G401.6 (cell line): ENCODE data around the gene PTER.

ENCODE experiments used
- FAIRE-seq: peaks from 2 replicates; lab custom pipeline; 2012; peaks lifted over from hg19 to GRCh38; lab: Jason Lieb, UNC

The PTER gene, protein sequence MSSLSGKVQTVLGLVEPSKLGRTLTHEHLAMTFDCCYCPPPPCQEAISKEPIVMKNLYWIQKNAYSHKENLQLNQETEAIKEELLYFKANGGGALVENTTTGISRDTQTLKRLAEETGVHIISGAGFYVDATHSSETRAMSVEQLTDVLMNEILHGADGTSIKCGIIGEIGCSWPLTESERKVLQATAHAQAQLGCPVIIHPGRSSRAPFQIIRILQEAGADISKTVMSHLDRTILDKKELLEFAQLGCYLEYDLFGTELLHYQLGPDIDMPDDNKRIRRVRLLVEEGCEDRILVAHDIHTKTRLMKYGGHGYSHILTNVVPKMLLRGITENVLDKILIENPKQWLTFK

DNA sequence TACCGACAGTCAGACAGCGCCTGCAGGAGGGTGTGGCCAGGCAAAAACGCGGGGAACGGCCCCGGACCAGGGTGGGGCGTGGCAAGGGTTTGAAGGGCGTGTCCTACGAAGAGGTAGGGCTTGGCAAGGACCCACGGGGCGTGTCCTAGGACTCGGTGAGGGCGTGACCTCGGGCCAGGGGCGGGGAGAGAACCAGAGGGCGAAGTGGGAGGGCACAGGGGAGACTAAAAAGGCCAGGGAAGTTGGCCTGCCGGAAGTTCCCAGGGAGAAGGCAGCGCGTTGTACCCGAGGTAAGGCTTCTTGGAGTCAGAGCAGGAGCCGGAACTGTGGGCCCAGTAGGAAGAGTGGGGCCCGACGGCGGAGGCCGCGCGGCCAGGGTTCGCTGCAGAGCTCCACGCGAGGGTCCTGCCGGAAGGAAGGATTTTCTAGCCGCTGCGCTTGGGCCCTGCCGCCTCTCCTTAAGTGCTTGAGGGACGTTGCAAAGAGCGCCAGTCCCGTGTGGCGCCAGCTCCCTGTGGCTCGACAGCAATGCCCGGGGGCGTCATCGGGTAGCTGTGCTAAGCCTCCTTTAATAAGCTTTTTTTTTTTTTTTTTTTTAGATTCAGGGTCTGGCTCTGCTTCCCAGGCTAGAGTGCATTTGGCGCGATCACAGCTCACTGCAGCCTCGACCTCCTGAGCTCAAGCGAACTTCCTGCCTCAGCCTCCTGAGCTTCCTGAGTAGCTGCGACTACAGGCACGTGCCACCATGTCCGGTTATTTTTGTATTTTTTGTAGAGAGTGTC, at the start of gene PTER:
Gene PTER, plus strand, starts transcription at position 253 of the 782 bp plus-strand sequence. CDS start 47,375 bp downstream, outside the sequence.
- FAIRE-seq = no peak

DNA sequence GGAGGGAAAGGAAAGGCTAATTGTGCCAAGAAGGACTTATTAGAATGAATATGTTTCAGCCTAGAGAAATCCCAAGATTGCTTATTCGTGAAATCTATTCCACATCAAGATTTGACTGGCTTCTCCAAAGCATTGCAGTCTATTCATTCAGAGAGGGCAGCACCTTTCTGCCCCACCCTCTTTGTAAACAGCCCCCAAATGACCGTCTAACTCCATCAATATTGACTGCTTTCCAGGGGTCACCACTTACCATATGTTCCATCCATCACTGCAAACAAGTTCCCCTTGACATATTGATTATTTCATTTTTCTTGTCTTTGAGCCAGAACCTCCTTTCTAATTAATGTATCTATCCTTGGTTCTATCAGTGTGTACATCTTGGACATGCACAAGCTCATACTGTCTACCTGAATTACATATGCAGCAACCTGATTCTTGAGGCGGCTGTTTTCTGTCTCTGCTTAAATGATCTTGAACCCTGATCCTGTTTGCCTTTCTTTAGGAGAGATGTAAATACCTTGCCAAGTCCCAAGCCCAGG, 44.2 kb upstream of the PTER start:
- FAIRE-seq = no peak

DNA sequence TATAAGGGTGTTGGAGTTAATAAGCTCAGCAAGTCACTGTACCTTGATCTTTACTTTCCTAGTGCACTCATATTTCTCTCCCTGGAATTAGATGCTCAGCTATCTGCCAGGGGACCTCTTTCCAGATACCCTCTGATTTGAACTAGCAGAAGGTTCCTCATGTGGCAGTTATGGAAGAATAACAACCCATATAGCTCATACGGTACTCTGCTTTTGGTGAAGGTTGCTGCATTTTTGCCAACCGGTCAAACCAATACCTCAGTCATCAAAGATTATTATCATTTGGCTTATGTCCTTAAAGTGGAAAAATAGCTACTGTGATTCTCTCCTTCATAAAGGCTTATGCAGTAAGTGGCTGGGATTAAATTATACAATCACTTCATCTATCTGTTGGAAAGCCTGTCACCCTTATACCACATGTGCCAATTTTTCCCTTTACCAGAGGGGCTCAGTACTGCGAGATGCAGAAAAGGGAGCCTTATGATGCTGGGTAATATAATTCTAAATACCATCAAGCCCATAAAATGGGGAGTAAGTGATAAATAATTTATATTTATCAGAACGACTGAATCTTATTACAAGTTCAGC, 43.4 kb upstream of the PTER start:
- no peak for FAIRE-seq

DNA sequence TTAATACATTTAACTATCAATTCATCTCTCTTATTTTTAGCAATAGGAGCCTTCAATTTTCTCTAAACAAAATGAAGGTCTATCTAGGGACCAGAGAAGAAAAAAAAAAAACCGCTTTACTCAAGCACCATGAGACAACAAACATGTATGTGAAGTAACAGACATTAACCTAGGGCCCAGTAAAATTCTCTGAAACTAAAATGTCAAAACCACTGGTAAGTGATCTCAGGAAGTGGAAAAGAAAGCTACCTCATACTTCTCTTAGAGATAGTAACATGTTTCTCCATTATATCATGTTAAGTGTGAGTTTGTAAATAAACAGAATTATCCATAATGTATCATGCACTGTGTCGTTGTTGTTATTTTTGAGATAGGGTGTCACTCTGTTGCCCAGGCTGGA, 35.4 kb upstream of the PTER start:
- no peak for FAIRE-seq

DNA sequence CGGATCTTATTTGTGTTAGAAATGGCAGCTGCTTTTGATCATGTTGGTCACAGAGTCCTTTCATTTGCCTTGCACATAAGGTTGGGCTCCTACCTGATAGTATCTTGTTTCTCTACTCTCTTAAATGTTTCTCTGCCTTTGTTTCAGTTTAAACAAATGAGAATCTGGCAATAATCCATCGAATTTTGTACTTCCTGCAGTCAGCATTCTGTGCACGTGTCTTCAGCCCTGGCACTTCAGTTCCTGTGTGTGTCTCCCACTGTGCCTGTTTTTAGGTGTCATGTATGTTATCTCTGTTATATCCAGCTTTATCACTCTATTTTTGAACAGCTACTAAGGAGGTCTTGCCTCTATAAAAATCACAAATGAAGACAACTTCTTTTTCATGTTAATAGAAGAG, 28.4 kb upstream of the PTER start:
- no peak for FAIRE-seq

DNA sequence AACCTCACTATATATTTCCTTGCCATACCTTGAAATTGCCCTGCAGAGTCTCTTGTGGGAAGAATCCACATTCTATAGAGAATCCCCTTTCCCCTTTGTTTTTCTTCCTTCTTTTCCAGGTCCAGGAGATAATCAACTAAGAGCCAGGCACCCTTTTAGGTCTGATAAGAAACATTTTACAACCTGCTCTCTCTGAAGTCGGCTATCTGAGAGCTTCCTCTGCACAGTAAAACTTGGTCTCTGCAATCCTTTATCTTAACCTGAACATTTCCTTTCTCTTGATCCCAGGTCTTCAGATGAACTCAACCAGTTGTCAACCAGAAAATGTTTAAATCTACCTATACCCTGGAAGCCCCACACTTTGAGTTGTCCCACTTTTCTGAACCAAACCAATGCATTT, 19.5 kb upstream of the PTER start:
- no peak for FAIRE-seq

DNA sequence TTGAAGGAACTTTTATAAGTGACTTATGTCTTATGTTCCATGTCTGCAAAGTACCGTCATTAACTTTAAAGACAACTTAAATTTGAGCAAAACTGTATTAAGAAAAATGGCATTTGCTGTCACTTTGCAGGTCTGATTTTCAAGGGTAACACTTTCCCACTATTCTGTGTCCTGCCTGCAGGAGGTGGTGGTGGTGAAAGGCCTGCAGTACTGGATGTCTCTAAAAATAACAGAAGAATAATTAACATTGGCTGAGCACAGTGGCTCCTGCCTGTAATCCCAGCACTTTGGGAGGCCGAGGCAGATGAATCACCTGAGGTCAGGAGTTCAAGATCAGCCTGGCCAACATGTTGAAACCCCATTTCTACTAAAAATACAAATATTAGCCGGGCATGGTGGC, 13.2 kb upstream of the PTER start:
- no peak for FAIRE-seq

DNA sequence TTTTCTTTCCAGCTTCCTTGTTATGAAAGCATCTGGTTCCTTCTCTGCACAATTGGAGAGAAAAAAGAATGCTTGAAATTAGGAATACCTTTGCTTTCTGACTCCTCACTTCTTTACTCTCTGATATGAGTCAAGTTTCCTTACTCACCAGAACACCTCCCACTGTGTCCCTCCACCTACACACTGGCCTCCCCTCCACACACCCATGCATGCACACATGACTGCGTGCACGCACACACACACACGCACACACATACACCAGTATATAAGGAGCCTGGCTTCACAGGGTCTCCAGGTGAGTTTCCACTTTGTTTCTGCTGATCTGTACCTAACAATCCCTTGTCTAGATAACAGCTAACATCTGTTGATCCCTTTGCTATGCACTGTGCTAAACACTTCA, 11.4 kb upstream of the PTER start:
- no peak for FAIRE-seq

DNA sequence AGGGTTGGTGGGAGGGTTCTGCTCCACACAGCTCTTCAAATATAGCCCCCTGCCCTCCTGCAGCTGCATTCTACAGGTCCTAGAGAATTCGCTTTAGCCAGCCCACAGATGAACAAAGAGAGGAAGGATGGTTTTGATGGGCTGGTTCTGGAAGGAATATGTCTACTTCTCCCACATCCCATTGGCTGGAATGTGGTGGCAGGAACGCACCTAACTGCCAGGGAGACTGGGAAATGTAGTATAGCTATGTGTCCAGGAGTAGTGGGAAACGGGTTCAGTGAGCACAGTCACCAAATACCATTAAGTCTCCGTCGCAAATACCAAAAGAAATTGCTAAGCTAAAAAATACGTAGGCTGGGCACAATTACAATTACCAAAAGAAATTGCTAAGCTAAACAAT, 7.3 kb upstream of the PTER start:
- FAIRE-seq = no peak

DNA sequence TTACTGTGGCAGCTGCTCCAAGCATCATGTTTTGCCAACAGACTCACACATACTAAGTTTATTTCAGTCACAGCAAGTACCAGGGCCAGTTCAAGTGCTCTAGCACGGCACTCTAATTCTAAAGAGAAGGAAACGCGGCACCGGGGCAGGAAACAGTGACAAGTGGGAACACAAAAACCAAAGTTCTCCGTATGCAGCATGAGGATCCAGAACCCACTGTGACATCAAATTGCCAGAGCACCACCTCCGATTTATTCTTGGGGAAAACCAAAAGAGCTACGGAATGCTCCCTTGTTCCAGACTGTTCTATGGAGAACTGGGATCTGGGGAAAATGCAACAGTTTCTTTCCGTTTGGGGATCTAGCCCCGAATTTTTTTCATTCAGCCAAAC, 448 bp upstream of the PTER start:
- no peak for FAIRE-seq

DNA sequence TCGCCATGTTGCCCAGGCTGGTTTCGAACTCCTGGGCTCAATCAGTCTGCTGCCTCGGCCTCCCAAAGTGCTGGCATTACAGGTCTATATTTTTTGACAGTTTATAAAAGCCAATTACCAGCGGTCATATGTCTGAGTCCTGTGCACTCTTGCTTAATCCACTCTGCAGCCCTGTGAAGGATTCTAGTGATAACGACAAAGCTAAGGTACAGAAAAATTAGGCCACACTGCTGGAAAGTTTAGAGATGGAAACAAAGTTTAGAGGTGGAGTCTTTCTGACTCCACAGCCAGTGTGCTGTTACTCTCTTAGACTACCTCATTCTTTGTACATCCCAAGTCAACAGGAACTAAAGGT, 707 bp downstream of the PTER start:
- FAIRE-seq = no peak

DNA sequence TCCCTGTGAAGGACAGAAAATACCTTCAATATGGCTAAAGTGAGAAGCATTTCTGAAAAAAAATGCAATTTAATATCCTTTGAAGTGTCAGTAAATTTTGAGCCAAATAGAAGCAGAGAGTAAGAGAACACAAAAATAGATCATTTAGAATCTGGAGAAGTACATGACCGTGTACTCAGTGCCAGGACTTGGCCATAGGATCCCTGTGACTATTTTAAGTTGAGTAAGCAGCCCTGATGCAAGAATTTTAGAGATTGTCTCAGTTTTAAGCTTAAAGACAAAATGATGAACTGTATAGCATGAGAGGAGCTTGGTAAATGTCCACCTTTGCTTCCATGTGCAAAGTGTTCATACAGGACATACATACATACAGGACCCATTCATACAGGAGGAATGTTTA, 2.5 kb downstream of the PTER start:
- no peak for FAIRE-seq

DNA sequence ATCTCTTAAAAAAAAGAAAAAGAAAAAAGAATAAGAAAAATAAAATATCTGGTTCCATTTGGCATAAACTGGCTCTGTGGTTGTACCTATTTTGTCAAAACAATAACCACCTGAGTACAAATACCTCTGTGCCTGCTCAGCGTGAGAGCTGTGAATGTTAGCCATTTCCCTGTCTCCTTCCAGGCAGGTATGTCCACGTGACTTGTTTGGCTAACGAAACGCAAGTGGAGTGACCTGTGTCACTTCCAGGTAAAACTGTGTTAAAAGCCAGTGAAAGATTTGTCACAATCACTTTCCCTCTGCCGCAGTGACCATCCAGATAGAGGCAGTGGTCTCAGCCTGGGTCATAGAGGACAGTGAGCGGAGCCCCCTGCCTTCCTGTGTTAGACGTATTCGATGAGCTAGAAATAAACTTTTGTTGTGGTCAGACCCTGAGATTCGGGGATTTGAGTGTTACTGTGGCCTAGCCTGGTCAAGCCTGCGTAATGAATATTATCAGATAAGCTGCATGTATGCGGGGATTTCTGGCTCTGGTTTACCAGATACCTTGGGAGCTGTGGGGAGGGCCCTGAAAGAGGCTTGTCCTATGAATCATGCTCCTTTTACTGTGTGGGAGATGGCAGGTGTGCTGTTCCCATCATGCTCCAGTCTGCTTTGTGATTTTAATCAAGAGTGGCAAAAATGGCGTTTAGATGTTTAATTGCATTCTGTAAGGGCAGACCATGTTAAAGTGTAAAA, 3.8 kb downstream of the PTER start:
- FAIRE-seq = no peak

DNA sequence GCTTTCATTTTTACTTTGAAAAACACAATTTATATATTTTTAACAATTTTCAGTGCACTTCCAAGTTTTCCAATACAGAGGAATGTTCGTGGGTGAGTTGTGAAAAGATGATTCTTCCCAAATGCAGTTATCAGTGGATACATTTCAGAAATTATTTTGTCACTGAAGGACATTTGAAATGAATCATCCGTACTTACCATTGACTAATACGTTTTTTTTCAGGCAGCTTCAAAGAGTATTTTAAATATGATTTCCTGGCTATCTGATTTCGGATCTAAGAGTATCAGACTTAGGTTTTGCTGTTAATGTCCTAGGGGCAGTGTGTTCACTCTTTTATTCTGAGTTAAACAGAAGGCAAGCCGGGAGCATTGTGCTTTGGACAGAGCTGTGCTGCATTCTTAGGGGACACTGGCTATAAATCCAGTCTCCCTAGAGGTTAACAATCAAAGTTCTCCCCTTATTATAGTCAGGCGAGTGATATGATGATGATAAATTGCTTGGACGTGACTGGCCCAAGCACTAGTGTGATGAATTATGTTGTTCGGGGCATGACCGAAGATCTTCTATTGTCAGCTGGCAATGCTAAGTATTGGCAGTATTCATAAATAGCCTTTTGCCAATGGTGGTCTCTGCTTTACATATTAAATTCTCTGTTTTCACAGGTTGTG, 4.5 kb downstream of the PTER start:
- FAIRE-seq = no peak

DNA sequence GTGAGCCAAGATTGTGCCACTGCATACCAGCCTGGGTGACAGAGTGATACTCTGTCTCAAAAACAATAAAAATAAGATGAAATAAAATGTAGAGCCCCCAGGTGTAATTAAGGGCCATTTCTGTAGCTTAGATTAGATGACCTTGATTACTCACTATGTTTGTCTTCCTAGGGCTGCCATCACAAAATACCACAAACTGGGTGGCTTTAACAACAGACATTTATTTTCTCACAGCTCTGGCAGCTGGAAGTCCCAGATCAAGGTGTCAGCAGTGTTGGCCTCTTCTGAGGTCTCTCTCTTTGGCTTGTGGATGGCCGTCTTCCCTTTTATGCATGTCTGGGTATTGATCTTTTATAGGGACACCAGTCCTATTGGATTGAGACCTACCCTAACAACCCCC, 6.1 kb downstream of the PTER start:
- no peak for FAIRE-seq

DNA sequence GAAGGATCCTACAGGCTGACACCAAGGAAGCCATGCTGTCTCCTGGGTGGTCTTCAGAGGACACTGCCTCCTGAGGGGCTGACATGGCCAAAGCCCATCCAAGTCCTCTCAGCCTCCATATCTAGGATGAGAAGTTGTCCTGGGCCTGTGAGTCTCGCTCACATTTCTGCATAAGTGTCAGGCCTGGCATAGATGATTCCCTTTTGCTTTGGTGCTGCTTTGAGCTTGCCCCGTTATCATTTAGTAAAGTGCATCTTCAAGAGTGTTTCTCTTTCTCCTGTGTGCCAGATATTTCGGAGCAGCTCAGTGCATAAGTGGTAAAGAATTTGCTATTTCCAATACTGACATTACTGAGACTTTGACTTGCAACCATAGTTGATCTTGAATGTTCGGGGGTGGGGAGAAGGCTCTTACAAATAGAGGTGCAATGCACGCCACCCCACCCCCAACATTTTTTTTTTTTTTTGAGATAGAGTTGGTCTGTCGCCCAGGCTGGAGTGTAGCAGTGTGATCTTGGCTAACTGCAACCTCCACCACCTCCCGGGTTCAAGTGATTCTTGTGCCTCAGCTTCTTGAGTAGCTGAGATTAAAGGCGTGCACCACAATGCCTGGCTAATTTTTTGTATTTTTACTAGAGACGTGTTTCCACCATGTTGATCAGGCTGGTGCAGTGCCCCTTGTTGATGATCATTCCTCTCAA, 9.1 kb downstream of the PTER start:
- FAIRE-seq = no peak

DNA sequence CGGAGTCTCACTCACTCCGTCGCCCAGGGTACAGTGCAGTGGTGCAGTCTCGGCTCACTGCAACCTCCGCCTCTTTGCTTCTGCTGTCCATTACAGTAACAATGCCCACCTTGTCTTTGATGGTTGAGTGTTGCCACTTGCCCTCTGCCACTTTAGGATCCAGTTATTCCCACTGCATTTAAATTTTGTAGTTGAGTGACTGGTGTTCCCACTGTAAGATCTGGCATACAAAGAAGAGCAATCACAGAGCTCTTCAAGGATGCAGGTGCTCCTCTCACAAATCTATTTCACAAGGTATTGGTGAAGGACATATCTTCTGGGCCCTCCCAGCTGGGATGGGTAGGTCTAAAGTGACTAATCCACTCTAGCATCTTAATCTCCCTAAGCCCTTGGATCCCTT, 12.6 kb downstream of the PTER start:
- FAIRE-seq = no peak

DNA sequence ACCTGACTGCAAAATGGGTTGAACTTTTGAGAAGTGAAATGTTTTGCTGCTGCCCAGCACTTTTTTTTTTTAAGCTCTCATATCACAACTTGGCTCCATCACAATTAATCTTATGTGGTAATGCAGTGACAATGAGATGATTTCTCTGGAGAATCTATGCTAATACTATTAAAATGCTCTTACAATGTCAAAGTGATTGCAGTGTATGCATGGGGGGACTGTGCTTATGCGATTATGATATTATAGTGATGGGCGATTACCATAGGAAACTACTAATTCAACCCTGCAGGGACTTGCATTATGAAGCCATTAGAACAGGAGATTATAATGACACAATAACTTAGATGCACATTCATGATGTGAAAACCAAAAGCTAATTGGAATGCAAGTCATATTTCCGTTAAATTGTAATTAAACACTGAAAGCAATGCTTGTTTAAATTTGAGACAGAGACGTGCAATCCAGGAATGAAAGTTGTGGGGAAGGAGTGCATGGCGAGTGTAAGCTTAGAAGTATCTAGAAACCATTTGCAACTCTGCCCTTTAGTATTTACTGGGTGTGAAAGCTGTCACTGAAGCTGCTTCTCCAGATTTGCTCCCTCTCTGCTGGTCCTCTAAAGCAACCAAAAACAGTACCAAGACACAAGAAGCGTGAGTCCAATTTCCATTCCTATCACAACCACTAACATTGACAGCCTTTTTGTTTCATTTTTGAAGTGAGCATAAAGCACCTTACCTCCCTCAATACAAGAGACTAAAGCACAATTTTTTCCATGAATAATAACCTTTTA, 21.6 kb downstream of the PTER start:
- FAIRE-seq = no peak

DNA sequence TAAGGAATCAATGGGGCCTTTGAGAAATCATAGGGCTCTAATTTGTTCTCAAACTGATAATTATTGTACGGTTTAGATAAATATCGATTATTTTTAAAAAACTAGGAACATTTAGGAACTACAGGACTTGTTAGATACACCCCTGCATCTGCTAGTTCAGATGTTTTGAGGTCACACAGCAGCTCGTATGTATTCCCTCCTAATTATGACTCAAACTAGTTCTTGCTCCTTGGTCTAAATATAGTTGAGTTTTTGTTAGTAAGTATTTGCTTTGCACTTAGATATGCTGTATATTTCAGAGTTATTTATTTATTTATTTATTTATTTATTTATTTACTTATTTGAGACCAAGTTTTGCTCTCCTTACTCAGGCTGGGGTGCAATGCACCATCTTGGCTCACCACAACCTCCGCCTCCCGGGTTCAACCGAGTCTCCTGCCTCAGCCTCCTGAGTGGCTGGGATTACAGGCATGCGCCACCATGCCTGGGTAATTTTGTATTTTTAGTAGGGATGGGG, 22.7 kb downstream of the PTER start:
- no peak for FAIRE-seq

DNA sequence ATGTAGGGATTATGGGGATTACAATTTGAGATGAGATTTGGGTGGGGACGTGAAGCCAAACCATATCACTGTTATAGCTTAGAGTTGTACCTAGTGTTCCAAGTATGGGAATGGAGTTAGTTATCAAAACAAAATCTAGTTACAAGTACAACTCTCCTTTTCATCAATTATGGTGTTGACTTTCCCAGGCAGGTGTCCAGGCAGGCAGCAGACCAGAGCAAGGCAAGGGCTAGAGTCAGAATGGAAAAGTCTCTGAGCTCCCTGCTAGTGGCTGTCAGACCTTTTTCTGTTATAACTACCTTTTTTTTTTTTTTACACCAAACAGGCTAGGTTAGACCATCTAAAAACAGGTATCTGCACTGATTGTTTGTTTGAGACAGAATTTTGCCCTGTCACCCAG, 29.2 kb downstream of the PTER start:
- no peak for FAIRE-seq
